HG03460 (cell line): ENCODE data around the gene CYP26A1.

Experiments
- ATAC-seq: cut with Tn5 transposase; IDR thresholded peaks from one replicate; pipeline ENCODE4 v1.9.1; 2021; ENCODE audit not compliant: unreplicated experiment

The CYP26A1 gene

GRCh38 chr10:93073539-93074146 is at the start of gene CYP26A1:
Gene CYP26A1 (plus strand): TSS chr10:93073893. CDS start chr10:93073935, 42 bp downstream.
- no peak for ATAC-seq

DNA sequence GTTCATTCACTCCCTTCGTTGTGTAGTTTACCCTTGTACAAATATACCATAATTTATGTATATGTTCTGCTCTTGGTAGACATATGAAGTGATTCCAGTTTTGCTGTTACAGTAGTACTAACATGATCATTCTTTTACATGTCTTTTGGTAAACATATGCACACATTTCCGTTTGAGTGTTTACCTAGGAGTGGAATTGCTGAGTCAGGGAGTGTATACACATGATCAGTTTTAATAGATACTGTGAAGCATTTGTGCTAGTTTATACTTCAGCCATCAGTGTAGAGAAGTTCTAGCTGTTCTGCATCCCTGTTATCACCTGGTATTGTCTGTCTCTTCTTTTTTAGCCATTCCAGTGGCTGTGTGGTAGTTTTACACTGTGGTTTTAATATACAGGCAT is 47.6 kb upstream of the CYP26A1 start:
- no peak for ATAC-seq

DNA sequence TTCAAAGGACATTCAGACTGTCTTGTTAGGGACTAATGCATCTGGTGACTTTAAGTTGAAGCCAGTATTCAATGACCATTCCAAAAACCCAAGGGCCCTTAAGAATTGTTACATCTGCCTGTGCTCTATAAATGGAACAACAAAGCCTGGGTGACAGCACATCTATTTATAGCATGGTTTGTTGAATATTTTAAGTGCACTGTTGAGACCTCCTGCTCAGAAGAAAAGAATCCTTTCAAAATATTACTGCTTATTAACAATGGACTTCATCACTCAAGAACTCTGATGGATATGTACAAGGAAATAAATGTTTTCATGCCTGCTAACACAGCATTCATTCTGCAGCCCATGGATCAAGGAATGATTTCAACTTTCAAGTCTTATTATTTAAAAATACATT is 46.2 kb upstream of the CYP26A1 start:
- no peak for ATAC-seq

- ATAC-seq: no peak
These were observed 44.8 kb upstream of the CYP26A1 start for GRCh38 chr10:93028883-93029282.

- no peak for ATAC-seq
These were observed 43.3 kb upstream of the CYP26A1 start for GRCh38 chr10:93030409-93030808.

DNA sequence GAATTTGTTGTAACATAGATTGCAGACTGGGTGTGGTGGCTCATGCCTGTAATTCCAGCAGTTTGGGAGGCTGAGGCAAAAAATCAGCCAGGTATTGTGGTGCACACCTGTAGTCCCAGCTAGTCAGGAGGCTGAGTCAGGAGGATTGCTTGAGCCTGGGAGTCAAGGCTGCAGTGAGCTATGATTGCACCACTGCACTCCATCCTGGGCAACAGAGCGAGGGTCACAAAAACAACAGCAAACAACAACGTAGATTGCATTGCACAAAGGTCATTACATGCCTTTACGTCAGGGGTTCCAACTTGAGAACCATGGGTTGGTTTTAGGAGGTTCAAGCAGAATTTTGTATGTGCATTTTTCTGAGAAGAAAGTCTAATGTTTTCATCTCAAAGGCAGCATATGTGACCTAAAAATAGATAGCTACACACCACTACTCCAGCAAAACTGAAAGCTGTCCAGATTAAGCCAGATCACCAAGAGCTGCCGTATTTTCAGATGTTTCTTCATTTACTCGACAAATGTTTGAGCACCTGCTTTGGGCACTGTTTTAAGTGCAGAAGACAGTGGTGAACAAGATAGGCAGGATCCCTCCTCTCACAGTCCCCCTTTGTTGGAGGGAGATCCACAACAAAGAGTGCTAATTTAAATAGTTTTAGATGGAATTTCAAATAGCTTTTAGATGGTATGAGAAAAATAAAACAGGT is 41.4 kb upstream of the CYP26A1 start:
- no peak for ATAC-seq

DNA sequence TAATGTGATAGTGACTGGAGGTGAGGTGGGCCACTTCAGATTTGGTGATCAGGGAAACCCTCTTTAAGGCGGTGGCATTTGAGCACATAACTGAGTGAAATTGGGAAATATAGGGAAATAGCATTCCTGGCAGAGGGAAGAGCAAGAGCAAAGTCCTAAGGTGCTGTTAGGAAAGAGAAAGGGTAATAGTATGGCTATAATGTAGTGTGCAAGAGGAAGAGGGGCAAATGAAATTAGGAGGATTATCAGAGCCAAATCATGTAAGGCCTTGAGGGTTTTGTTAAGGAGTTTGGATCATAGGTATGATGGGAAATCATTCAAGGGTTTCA is 40.9 kb upstream of the CYP26A1 start:
- no peak for ATAC-seq

DNA sequence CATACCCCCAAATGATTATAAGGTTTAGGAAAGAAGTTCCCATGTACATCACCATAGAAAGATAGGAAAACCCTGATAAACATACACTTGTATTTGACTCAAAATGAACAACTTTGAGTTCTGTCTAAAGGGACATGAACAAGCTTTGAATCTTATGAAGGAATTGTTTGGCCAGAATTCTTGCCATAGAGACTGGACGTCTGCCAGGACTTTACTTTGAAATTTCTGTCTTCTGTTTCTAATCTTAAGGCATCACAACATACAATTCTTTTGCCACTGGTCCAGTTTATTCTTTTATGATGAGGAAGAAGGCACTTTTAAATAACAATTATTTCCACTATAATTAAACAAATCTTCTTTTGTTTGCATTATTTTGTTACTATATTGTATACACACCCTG is 39.3 kb upstream of the CYP26A1 start:
- no peak for ATAC-seq

- ATAC-seq: no peak
These were observed 34.6 kb upstream of the CYP26A1 start for GRCh38 chr10:93039110-93039509.

GRCh38 chr10:93039721-93040120 is 34.0 kb upstream of the CYP26A1 start:
- ATAC-seq: no peak

- ATAC-seq: no peak
These were observed 19.2 kb upstream of the CYP26A1 start for GRCh38 chr10:93054486-93054885.

DNA sequence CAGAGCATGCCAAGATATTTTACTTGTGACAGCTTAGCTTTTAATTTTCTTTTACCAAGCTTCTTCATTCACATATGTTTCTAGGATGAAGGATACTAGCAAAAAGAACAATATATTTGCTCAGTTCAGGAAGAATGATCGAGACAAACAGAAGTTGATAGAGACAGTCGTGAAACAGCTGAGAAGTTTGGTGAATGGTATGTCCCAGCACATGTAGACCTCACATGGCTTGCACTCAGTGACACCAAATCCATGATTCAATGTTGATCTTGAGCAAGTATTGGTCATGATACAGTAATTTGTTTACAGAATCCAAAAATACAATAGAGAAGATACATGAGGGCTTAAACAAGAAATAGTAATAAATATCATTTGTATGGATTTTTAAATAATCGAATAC is 15.6 kb upstream of the CYP26A1 start:
- ATAC-seq: no peak

DNA sequence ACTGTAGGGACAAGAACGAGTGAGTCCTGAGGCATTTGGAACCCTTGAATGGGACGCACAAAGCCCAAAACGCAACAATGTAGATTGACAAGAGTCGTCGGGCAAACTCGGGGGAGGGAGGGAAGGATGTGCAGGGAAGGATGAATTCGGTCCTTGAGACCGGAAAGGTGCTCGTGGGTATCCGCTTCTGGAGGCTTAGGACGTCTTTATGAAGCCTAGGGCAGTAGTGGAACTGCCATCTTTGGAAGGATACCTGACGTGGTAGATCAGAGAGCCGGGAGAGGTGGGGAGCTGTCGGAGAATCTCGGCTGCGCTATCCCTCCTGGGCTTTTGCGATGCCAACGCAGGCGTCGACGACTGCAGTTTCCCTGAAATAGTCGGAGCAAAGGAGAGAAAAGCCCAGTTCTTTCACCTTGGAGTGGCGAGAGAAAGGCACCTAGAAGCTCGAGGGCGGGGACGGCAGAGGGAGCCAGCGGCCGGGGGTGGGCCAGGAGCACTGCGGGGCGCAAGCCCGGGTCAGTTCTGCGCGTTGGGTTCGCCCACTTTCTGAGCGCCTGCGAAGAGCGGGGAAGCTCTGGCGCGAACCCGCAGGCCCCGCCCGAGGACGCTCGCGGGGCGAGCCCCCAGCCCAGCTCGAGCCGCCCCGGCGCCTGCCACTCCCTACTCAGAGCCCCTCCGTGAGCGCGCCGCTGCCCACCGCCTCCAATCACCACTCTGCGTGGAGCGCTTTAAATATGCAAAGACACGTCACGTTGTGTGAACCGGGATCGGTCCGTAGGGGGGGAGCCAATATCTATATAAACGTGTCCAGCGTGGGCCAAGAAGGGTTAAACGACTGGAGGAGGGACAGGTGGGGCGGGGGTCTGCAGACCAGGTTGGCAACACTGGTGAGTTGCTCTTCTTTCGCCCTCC is 13.5 kb upstream of the CYP26A1 start, which contains the start of gene CYP26C1:
TSS of gene CYP26C1 (plus strand) at position 824 of the 912 bp plus-strand sequence. CDS start 466 bp downstream, outside the sequence.
- ATAC-seq: no peak

DNA sequence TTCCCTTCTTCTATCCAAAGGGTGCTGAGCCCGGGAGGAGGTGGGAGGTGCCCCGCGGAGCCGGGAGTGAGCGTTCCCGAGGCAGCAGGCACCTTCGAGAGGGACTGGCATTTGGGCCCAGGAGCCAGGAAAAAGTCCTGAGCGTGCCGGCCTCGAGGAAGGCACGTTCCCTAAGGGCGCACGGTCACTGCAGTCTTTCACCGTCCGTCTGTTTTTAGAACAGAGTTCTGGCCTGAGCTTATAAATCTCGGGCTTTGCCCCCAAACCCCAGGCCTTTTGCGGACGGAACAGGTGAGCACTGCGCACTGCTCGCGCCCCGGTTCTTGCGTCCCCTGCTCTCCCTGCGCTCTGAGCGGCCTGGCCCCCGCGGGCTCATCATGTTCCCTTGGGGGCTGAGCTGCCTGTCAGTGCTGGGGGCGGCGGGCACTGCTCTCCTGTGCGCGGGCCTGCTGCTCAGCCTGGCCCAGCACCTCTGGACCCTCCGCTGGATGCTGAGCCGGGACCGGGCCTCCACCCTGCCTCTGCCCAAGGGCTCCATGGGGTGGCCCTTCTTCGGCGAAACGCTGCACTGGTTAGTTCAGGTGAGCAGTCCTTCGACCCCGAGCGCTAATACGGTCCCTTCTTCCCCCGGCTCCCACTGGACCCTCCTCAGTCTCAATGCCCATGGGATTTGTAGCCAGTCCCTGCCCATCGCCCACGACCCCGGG is 12.7 kb upstream of the CYP26A1 start:
- no peak for ATAC-seq

DNA sequence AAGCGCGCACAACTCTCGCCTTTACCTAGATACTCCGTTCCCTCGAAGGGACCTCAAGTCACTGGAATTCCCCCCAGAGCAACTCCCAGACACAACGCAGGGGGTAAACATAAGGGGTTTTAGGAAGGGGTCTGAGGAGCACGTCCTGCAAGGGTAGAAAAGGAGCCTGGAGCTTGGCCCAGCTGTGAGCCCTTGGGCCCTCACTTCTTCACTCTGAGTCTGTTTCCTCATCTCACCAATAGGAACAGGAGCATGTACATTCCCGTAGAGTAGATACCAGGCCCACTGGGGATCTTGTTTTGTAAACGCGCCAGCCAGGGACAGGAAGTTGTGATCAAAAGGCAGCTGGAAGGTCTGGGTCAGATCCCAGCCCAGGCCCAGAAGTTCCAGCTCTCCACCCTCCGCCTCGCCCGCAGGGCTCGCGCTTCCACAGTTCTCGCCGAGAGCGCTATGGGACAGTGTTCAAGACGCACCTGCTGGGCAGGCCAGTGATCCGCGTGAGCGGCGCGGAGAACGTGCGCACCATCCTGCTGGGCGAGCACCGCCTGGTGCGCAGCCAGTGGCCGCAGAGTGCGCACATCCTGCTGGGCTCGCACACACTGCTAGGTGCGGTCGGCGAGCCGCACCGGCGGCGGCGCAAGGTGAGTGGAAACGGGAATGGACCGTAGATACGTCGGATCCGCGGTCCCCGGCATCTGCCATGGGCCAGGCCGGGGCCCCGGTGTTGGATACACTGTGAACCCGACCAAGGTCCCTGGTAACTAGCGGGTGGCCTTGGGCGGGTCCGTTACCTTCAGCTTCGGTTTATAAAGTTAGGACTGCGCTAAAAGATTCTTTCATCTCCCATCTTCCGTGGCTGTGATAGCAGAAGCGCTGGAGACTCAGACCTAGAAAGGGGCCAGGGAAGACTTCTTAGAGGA is 11.8 kb upstream of the CYP26A1 start:
- ATAC-seq: no peak

- no peak for ATAC-seq
These were observed 11.1 kb upstream of the CYP26A1 start for GRCh38 chr10:93062514-93063143.

DNA sequence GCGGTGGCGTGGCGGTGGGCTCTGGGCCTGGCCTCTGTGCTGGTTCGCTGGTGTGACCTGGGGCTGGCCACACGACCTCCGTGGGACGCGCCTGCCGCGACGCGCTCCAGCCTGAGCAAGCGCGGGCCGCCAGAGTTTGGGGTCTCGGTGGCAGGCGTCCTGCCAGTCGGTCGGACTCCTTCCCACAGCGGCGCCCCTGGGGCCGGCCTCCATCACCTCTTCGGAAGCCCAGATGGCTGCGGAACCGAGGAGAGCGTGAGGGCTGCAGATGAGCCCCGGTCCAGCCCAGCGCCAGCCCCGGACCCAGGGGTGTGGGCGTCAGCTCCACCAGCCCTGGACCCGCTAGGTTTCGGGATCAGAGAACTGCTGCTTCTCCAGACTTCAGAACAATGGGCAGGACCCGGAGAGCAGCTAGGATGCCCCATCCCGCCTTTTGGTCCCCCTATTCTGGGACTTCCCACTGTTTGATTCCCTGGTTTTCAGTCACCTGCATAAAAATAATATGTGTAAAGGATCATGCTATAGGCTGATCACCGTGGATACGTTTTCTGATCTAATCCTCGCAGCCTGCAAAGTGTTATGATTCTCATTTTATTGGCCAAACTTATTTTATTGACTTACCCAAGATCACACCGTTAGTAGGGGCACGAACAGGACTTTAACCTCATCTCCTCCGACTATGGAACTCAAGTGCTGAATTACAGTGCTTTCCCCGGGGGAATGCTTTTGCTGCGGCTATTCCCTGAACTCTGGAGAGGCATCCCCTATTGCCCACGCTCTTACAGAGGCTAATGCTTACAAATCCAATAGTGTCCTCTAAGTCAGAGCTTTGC is 10.3 kb upstream of the CYP26A1 start:
- ATAC-seq: no peak

DNA sequence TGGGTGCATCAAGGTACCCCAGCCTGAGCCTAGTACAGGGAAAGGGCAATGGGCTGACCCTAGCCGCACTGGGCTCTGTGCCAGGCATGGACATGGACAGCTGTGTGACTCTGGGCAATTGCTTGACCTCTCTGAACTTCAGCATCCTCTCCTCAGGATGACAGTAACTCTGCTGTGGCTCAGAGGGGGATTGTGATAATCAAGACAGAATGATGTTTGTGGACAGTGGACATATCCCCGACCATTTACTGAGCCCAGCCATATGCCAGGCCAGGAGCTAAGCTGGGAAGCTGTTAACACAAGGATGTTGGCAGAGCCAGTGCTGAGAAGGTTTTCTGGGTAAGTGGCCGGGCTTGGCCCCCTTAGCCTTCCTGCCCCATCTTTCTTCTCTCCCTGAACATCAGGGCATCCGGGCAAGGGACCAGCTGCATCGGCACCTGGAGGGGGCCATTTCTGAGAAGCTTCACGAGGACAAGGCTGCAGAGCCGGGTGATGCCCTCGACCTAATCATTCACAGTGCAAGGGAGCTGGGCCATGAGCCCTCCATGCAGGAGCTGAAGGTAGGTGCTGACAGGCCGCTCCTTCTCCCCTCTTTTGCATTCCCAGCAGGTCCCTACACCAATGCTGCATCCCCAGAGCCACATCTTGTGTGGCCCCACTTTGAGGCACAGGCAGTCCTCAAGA is 9.6 kb upstream of the CYP26A1 start:
- ATAC-seq: no peak
